ENCODE results near the gene KBTBD12.

The KBTBD12 gene

DNA sequence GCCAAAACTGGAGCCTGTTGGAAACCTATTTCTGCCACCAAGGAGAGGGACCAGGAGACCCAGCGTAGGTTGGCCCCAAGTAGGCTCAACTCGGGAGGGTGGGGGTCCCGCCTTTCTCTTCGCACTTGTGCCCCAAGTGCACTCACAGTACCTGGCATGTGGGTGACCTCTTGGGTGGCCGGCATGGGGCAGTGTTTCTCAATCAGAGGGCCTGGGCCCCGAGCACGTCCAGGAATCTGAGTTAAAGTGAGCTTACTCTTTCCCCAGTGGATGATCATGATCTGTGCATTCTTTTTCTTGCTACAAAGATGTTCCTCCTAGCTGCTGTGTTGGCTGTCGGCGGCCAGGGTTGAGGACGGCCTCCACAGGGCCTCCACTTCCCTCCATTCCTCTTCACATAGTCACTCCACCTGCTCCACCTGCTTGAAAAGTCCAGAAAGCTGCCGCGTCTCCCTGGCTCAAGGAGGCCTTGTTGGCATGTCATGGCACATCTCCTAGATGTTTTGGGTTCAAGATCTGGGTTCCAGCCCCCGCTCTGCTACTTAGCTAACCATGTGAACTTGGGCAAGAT lies 70.7 kb downstream of the KBTBD12 start:
- no peak for DNase-seq (ENCODE audit: low spot score)

DNA sequence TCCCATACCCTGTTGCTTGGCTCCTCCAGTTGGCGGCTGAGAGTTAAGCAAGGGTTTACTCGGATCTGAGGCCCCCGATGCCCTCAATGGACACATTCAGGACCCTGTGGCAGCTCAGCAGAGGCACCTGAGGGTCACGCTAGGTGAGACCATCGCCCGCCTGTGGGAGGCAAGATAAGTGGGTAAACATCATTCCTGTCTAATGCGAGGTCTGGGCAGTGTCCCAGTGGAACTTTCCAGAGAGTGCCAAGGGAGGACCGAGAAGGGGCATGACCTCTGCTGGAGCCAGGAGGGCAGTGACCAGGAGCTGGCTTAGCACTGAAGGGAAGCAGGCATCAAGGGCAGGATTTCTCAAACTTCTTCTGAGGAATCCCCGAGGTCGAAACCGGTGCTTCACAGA lies 71.8 kb downstream of the KBTBD12 start:
- DNase-seq (ENCODE audit: low spot score) = no peak

GRCh38 chr3:127987309-127987995 lies 72.4 kb downstream of the KBTBD12 start:
- DNase-seq (ENCODE audit: low spot score) = no peak

DNA sequence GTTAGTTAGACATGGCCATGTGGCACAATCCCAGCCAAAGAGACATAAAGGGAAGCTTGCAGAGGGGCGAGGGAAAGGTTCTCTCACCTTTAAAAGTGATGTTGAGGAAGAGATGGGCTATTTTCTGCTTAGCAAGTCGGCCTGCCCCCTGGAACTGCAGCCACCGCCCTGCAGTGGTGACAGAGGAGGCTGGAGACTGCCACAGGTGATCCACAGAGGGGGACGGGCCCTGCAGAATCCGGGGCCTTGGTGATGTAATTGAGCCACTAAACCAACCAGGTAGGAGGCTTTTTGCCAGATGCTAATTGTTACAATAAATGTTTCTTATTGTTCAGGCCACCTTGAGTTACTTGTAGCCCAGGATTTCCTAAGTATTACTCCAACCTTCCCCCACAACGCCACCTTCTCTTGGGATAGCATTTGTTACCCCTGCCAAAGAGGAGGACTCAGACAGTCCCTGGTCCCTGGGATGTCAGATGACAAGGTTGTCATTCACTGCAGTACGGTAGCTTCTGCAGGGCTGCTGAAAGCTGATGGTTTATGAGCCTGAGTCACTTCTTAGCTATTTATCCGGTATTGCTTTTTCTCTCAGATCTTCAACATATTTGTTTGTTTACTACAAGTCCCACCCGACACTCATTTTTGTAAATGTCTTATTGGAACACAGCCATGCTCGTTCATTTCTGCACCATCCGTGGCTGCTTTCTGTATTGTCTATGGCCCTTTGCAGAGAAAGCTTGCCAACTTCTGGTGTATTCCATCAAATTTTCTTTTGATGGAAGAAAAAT lies 73.9 kb downstream of the KBTBD12 start:
- DNase-seq (ENCODE audit: low spot score) = no peak

DNA sequence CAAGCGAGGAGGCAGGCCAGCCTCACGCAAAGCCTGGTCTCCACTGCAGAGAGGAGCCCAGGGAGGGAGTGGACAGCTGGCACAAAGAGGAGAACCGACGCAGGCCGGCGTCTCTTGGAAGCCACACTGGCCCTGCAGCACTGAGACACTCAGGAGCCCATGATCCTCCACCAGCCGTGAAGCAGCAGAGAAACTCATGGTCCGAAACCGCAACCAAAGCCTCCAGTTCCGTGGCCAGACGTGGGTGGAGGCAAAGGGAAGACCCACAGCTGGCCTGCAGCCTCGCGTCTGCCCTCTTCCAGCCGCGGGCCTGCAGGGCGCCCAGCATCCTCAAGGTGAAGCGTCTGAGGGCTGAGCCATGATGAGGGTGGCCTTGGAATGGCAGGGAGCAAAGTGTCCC lies 75.0 kb downstream of the KBTBD12 start:
- no peak for DNase-seq (ENCODE audit: low spot score)

DNA sequence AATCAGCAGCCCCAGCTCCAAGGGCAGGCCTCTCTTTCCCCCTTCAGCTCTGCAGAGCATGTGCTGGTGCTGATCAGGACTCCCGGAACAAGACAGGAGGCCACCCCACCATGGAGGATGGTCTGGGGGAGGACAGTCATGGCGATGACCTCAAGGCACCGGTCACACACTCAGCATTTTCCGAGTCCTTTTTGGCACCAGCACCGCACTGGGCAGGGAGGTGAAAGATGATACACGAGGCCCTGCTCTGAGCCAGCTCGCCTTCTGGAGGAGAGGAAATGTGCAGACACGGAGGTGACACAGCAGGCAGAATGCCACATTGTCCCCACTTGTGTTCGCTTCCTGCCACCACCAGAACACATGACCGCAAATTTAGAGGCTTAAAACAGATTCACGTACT lies 75.4 kb downstream of the KBTBD12 start:
- DNase-seq (ENCODE audit: low spot score) = no peak

- no peak for DNase-seq (ENCODE audit: low spot score)
These were observed 76.2 kb downstream of the KBTBD12 start for GRCh38 chr3:127991251-127991650.

DNA sequence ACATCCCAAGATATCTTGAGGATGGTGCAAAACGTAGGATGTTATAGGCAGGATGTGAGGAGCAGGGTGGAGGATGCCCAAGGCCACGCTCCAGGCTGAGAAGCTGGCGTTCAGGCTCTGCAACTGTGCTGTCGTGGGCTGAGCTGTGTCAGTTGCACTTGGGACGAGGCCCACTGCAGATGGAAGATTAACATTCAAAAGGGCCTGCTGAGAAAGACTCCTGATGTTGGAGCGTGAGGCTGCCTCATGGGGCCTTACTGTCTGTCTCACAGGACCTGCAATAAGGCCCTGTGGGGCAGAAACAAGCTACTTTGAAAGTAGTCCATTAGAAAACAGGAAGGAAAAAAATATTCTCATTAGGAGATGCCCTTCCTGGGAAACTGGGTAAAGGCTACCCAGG lies 76.6 kb downstream of the KBTBD12 start:
- no peak for DNase-seq (ENCODE audit: low spot score)

DNA sequence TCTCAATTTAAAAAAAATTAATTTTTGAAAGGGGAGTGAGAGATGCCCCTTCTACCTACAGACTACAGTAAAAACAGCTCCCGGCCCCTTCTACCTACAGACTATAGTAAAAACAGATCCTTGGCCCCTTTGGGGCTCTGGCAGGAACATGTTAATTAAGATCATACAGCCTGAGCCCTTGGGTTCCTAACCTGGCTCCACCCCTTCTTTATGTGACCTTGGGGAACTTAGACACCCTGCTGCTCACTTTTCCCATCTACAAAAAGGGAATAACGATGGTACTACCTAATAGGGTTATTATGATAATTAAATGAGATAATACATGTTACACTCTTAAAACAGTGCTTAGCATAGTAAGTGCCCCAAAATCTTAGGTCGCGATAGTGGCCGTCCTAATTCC lies 77.1 kb downstream of the KBTBD12 start:
- no peak for DNase-seq (ENCODE audit: low spot score)

DNA sequence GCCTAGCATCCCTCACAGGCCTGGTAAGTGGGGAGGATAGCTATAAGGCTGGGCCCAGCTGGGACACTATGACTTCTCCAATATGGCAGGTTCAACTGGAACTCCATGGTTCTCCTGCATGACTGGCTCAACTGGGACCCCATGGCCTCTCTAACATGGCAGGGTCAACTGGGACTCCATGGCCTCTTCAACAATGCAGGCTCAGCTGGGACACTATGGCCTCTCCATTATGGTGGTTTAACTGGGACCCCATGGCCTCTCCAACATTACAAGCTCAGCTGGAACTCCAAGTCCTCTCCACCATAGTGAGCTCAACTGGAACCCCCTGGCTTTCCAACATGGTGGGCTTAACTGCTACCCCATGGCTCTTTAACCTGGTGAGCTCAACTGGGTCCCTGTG lies 79.0 kb downstream of the KBTBD12 start:
- DNase-seq (ENCODE audit: low spot score) = no peak

GRCh38 chr3:127997016-127997415 lies 82.0 kb downstream of the KBTBD12 start:
- DNase-seq (ENCODE audit: low spot score) = no peak

GRCh38 chr3:127997961-127998360 lies 82.9 kb downstream of the KBTBD12 start:
- no peak for DNase-seq (ENCODE audit: low spot score)

- DNase-seq (ENCODE audit: low spot score) = no peak
These were observed 83.6 kb downstream of the KBTBD12 start for GRCh38 chr3:127998596-127998995.

- no peak for DNase-seq (ENCODE audit: low spot score)
These were observed 84.6 kb downstream of the KBTBD12 start for GRCh38 chr3:127999509-128000106.

DNA sequence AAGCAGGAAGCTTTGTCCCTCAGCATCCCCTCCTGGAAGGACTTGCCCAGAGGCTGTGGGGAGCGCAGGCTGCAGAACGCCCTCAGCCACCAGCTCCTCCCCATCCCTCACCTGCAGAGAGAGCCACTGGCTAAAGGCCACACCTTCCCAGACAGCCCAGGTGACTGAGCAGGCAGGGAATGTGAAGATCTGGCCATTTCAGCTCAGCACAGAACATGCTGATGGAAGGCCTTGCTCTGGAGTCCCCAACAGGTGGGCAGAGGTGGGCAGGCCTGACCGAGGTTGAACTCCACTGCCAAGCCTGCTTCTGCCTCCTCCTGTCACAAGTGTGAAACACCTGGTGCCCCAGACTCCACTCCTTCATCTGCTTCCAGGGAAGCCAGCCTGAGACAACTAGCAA lies 86.5 kb downstream of the KBTBD12 start:
- no peak for DNase-seq (ENCODE audit: low spot score)

DNA sequence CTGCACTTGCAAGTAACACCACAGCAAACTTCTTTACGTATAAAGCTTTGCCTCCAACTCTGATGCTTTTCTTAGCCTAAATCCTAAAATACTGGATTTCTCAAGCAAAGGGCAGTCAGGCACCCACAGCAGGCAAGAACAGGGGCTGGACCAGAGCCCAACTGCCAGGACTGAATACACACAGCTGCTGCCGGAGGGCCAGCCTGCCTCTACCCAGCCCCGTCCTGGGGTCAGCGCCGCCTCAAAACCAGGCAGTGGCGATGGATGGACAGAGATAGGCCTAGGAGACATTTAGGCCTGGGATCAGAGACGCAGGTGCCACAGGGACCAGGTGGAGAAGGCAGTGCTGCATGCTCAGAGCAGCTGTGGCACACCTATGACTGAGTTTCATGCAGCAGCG lies 89.6 kb downstream of the KBTBD12 start:
- no peak for DNase-seq (ENCODE audit: low spot score)

GRCh38 chr3:128006061-128007032 lies 91.3 kb downstream of the KBTBD12 start:
- DNase-seq (ENCODE audit: low spot score) = no peak

GRCh38 chr3:128007033-128007424 lies 92.0 kb downstream of the KBTBD12 start:
- DNase-seq (ENCODE audit: low spot score) = no peak

GRCh38 chr3:128009952-128010846 lies 95.2 kb downstream of the KBTBD12 start:
- no peak for DNase-seq (ENCODE audit: low spot score)

- no peak for DNase-seq (ENCODE audit: low spot score)
These were observed 96.1 kb downstream of the KBTBD12 start for GRCh38 chr3:128011140-128011539.

DNA sequence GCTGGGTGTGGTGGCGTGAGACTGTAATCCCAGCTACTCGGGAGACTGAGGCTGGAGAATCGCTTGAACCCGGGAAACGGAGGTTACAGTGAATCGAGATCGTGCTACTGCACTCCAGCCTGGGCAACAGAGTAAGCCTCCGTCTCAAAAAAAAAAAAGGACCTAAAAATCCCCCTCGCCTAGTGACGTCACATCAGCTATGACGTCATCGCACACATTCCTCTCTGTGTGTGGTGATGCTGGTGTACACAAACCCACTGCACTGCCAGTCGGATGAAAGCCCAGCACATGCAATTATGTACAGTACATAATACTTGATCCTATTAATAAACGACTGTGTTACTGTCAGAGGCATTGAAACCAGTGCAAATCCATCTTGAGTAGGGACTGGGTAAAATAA lies 97.0 kb downstream of the KBTBD12 start:
- no peak for DNase-seq (ENCODE audit: low spot score)

Measured in CD4-positive, alpha-beta T cell treated with Interleukin-2 at 100 ng/mL for 4 hours (primary cell).